ENCODE results near the gene TBC1D19.

DNA sequence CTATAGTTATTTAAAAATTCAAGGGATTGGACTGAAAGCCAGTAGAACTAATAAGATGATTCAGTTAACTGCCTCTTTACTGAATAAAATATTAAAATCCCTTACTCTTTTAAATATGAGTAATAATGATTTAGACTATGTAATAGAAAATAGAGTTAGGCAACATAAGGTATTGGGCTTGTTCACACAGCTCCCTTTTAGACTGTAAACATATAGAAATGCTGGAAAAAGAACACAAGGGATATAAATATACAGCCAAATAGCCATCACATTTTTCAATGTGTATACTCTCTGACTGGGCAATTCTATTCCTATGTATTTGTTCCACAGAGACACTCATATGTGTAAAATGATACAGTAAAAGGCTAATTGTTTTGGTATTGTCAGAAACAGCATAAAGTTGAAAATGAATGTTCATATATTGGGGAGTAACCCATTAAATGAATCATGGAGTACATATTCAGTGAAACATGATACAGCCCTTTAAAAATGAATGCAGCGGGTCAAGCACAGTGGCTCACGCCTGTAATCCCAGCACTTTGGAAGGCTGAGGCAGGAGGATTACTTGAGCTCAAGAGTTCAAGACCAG, 129.8 kb downstream of the TBC1D19 start:
- TF ChIP-seq EZH2phosphoT487 (IDR thresholded peaks at IDR 0.05; ENCODE audit: insufficient read depth, low read depth) (no peak), EZH2 (IDR thresholded peaks at IDR 0.05; ENCODE audit: insufficient read depth, poor library complexity, severe bottlenecking) (no peak)
